HG02840 (cell line): ENCODE results near the gene HSD17B1.
A peak's percentile ranks its signal among the peaks of the same experiment; 100 is the strongest.
"Not testable (repeated sequence)": the region's sequence is repeated elsewhere in the genome, so short reads cannot be mapped to it uniquely, and the experiment has no call there.

ENCODE experiments used
- ATAC-seq: cut with Tn5 transposase; IDR thresholded peaks from one replicate; pipeline ENCODE4 v1.9.1; 2021; ENCODE audit warnings: mild to moderate bottlenecking, moderate library complexity, moderate number of reproducible peaks; ENCODE audit not compliant: unreplicated experiment, low FRiP score

The HSD17B1 gene

GRCh38 chr17:42545755-42546505 lies 6.8 kb upstream of the HSD17B1 start:
- ATAC-seq = not testable (repeated sequence)

- no peak for ATAC-seq
Measured at GRCh38 chr17:42547001-42547461, 5.7 kb upstream of the HSD17B1 start.

GRCh38 chr17:42547698-42548069 lies 5.0 kb upstream of the HSD17B1 start:
- no peak for ATAC-seq

DNA sequence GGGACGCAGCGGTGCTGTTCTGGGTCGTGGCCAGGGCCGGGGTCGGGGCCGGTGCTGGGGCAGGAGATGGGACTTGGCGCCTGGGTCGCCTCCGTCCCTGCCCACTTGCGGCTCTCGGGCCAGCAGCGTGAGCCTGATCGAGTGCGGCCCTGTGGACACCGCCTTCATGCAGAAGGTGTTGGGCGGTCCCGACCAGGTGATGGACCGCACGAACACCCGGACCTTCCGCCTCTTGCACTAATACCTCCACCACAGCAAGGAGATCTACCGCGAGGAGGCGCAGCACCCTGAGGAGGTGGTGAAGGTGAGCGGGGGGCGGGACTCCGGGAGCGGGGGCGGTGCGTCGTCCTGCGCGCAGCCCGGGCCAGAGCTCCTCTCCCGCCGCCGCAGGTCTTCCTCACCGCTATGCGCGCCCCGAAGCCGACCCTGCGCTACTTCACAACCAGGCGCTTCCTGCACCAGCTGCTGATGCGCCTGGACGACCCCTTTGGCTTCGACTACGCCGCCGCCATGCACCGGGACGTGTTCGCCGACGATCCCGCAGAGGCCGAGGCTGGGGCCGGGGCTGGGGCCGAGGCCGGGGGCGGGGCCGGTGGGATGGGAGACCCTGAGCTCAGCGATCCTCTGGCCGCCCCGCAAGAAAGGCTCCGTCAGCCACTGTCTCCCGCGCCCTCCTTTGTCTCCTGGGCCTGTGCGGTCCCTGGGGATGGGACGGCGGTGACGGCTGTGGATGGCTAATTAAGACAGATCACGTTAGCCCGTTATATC lies 4.5 kb upstream of the HSD17B1 start:
- peak; percentile 43 for ATAC-seq

- ATAC-seq = no peak
Measured at GRCh38 chr17:42548993-42549755, 3.5 kb upstream of the HSD17B1 start.

- ATAC-seq = no peak
Measured at GRCh38 chr17:42553161-42553818, 567 bp downstream of the HSD17B1 start.

- no peak for ATAC-seq
Measured at GRCh38 chr17:42553866-42554249, 1.1 kb downstream of the HSD17B1 start.

GRCh38 chr17:42554250-42555121 lies 1.8 kb downstream of the HSD17B1 start:
- peak; percentile 67 for ATAC-seq

- no peak for ATAC-seq
Measured at GRCh38 chr17:42555122-42555622, 2.4 kb downstream of the HSD17B1 start.

DNA sequence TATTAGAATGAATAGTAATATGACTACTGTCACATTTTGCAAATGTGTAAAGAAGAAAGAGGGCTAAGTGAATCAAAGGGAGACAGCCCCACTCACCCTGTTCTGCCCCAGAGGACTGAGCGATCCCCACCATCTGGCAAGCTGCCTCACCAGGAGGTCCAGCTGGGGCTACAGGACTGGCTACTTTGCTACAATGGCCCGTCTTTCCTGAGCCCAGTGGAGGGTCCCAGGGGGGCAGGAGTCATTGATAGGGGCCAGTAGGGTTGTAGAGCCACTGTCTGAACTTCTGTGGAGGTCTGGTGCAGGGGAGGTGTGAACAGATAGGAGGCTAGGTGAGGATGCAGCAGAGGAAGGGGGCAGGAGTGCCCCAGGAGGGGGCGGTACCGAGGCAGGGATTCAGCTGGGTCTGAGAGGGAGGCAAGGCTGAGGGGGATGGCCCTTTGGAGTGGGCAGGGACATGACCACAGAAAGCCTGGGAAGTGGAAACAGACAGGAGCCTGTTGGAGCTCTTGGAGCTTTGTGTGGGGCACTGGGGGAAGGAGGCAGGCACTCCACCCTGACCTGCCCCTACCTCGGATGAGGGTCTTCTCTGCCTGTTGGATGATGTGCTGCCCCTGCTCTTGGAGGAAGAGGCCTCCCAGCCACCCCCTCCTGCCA lies 3.4 kb downstream of the HSD17B1 start:
- ATAC-seq = not testable (repeated sequence)

- no peak for ATAC-seq
Measured at GRCh38 chr17:42559075-42559474, 6.4 kb downstream of the HSD17B1 start.

GRCh38 chr17:42560246-42560645 lies 7.5 kb downstream of the HSD17B1 start:
- ATAC-seq = no peak

GRCh38 chr17:42561897-42562387 lies 9.2 kb downstream of the HSD17B1 start, which contains the start of gene COASY:
Gene COASY, plus strand, starts transcription at chr17:42562148. Its CDS starts 475 bp downstream, at chr17:42562623.
- ATAC-seq = peak; percentile 51

DNA sequence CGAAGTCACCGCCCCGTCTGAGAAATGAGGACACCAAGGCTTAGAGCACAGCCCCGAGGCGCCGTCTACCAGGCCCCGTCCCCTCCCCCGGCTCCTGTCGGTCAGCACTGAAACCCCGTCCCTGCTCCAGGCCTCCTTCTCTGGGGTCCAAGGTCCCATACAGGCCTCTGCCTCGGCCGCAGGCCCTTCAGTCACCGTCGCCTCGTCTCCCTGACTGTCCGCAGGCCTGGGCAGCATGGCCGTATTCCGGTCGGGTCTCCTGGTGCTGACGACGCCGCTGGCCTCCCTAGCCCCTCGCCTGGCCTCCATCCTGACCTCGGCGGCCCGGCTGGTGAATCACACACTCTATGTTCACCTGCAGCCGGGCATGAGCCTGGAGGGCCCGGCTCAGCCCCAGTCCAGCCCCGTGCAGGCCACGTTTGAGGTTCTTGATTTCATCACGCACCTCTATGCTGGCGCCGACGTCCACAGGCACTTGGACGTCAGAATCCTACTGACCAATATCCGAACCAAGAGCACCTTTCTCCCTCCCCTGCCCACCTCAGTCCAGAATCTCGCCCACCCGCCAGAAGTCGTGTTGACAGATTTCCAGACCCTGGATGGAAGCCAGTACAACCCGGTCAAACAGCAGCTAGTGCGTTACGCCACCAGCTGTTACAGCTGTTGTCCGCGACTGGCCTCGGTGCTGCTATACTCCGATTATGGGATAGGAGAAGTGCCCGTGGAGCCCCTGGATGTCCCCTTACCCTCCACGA lies 9.8 kb downstream of the HSD17B1 start:
- ATAC-seq = peak; percentile 6

DNA sequence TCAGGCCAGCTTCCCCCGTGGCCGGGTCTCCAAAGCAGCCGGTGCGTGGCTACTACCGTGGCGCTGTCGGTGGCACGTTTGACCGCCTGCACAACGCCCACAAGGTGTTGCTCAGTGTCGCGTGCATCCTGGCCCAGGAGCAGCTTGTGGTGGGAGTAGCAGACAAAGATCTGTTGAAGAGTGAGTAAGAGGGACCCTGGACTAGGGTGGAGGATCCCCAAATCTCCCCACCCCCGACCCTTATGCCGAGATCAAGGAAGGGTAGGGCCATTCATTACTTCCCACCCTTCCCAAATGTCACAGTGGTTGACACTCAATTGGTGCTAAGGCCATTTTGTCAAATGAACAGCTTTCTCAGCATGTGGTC lies 10.4 kb downstream of the HSD17B1 start:
- no peak for ATAC-seq

DNA sequence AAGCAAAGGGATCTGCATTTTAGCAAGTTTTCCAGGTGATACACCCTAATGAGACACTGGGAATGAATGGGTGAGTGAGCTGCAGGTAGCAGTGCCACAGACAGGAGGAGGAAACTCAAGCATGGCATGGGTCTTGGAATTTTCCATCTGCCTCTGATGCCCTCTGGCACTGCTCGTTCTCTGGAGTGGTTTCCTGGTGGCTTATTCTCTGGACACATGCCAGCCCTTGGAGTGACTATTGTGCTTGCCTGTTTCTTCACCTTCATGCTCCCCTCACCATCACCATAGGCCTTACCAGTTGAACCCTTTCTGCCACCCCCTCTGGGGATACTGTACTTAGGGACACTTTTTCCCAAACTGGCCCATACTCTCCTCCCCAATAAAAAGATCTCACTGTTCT lies 10.8 kb downstream of the HSD17B1 start:
- no peak for ATAC-seq

- no peak for ATAC-seq
Measured at GRCh38 chr17:42563950-42564349, 11.2 kb downstream of the HSD17B1 start.
